H9 (cell line): ENCODE results near the gene GRAMD1B. TPM values are rescaled to one million over a fixed set of nuclear protein-coding genes. Genes with fewer than 3 reads are reported as not detected.

Experiments
- DNase-seq: peaks from one replicate; pipeline ENCODE4 v3.0.0-alpha.2; 2017
- H2AFZ ChIP-seq: one replicate; pipeline ENCODE4 v1.6.1; 2013; ENCODE audit warnings: mild to moderate bottlenecking, low read length, control low read depth, moderate library complexity
- H2AK5ac ChIP-seq: 2 replicates; pipeline ENCODE4 v1.6.1; 2013; ENCODE audit warnings: low read length, control low read depth, mixed read lengths; ENCODE audit not compliant: insufficient read length
- H2BK120ac ChIP-seq: one replicate; pipeline ENCODE4 v1.6.1; 2013; ENCODE audit warnings: low read depth, mild to moderate bottlenecking, low read length, control low read depth, inconsistent platforms; ENCODE audit not compliant: poor library complexity, severe bottlenecking
- H2BK12ac ChIP-seq: 2 replicates; pipeline ENCODE4 v1.6.1; 2013; ENCODE audit warnings: low read length, control low read depth, mixed read lengths, low read depth; ENCODE audit not compliant: insufficient read length
- H2BK15ac ChIP-seq: 2 replicates; pipeline ENCODE4 v1.6.1; 2013; ENCODE audit warnings: low read depth, low read length, control low read depth
- H2BK20ac ChIP-seq: one replicate; pipeline ENCODE4 v1.6.1; 2013; ENCODE audit warnings: low read depth, mild to moderate bottlenecking, low read length, control low read depth, inconsistent platforms; ENCODE audit not compliant: poor library complexity, severe bottlenecking
- H2BK5ac ChIP-seq: 2 replicates; pipeline ENCODE4 v1.6.1; 2013; ENCODE audit warnings: low read length, control low read depth, mixed read lengths; ENCODE audit not compliant: insufficient read length
- H3K14ac ChIP-seq: 2 replicates; pipeline ENCODE4 v1.6.1; 2013; ENCODE audit warnings: low read length, control low read depth; ENCODE audit not compliant: insufficient read depth
- H3K18ac ChIP-seq: 2 replicates; pipeline ENCODE4 v1.6.1; 2013; ENCODE audit warnings: low read depth, mild to moderate bottlenecking, mixed read lengths, low read length, control low read depth; ENCODE audit not compliant: insufficient read length
- H3K23ac ChIP-seq: 2 replicates; pipeline ENCODE4 v1.6.1; 2013; ENCODE audit warnings: low read length, control low read depth, mixed read lengths, low read depth; ENCODE audit not compliant: insufficient read length
- H3K23me2 ChIP-seq: 2 replicates; pipeline ENCODE4 v1.6.1; 2013; ENCODE audit warnings: low read depth, mild to moderate bottlenecking, mixed read lengths, low read length, control low read depth; ENCODE audit not compliant: insufficient read length, poor library complexity, severe bottlenecking
- H3K27ac ChIP-seq: 2 replicates; pipeline ENCODE4 v1.5.1; 2013; ENCODE audit warnings: low read length, control low read depth, mixed read lengths, low read depth; ENCODE audit not compliant: insufficient read length
- H3K27me3 ChIP-seq: 2 replicates; pipeline ENCODE4 v1.6.1; 2013; ENCODE audit warnings: low read length, control low read depth, inconsistent platforms; ENCODE audit not compliant: insufficient read depth
- H3K4ac ChIP-seq: 2 replicates; pipeline ENCODE4 v1.6.1; 2013; ENCODE audit warnings: low read depth, mild to moderate bottlenecking, control low read depth, inconsistent platforms, low read length, moderate library complexity
- H3K4me1 ChIP-seq: 2 replicates; pipeline ENCODE4 v1.6.1; 2013; ENCODE audit warnings: low read length, control low read depth, inconsistent platforms; ENCODE audit not compliant: insufficient read depth
- H3K4me2 ChIP-seq: 2 replicates; pipeline ENCODE4 v1.6.1; 2013; ENCODE audit warnings: low read length, control low read depth, mixed read lengths; ENCODE audit not compliant: insufficient read length, insufficient read depth
- H3K56ac ChIP-seq: 2 replicates; pipeline ENCODE4 v1.6.1; 2013; ENCODE audit warnings: low read depth, mild to moderate bottlenecking, mixed read lengths, low read length, control low read depth; ENCODE audit not compliant: insufficient read length
- H3K79me1 ChIP-seq: 2 replicates; pipeline ENCODE4 v1.6.1; 2013; ENCODE audit warnings: low read depth, mild to moderate bottlenecking, moderate library complexity, low read length, control low read depth, inconsistent platforms; ENCODE audit not compliant: insufficient read depth, poor library complexity, severe bottlenecking
- H3K79me2 ChIP-seq: 2 replicates; pipeline ENCODE4 v1.6.1; 2013; ENCODE audit warnings: low read length, control low read depth, inconsistent platforms; ENCODE audit not compliant: insufficient read depth
- H3K9ac ChIP-seq: 2 replicates; pipeline ENCODE4 v1.6.1; 2013; ENCODE audit warnings: low read length, control low read depth, mixed read lengths; ENCODE audit not compliant: insufficient read length; ENCODE audit errors: extremely low read depth
- H3K9me3 ChIP-seq: one replicate; pipeline ENCODE4 v1.6.1; 2013; ENCODE audit warnings: low read depth, low read length, inconsistent platforms; ENCODE audit not compliant: control insufficient read depth
- H3T11ph ChIP-seq: one replicate; pipeline ENCODE4 v1.6.1; 2013; ENCODE audit warnings: mild to moderate bottlenecking, low read length, control low read depth, inconsistent platforms
- H4K20me1 ChIP-seq: one replicate; pipeline ENCODE4 v1.6.1; 2013; ENCODE audit not compliant: control insufficient read depth, insufficient read length, insufficient read depth
- H4K5ac ChIP-seq: 2 replicates; pipeline ENCODE4 v1.6.1; 2013; ENCODE audit warnings: low read depth, mild to moderate bottlenecking, mixed read lengths, low read length, control low read depth; ENCODE audit not compliant: insufficient read length
- H4K8ac ChIP-seq: replicated peaks from 2 replicates; pipeline ENCODE4 v1.6.1; 2013; ENCODE audit warnings: low read length, control low read depth, mixed read lengths, low read depth; ENCODE audit not compliant: insufficient read length
- H4K91ac ChIP-seq: 2 replicates; pipeline ENCODE4 v1.6.1; 2013; ENCODE audit warnings: low read depth, mild to moderate bottlenecking, moderate library complexity, mixed read lengths, low read length, control low read depth; ENCODE audit not compliant: insufficient read length
- H3K27ac Mint-ChIP-seq, 3 experiments: 2 replicates in 2 of 3; 3 replicates in 1 of 3; pipeline ENCODE4 v1.8.0; 2020 to 2021; ENCODE audit warnings: mixed read lengths in 3 of 3, mild to moderate bottlenecking in 1 of 3, moderate library complexity in 1 of 3
- H3K27me3 Mint-ChIP-seq: 2 replicates; pipeline ENCODE4 v1.8.0; 2021; ENCODE audit warnings: low read depth, mild to moderate bottlenecking, moderate library complexity, mixed read lengths
- H3K36me3 Mint-ChIP-seq, 3 experiments: 2 replicates in 2 of 3; 3 replicates in 1 of 3; pipeline ENCODE4 v1.8.0; 2020 to 2021; ENCODE audit warnings: low read depth in 3 of 3, mixed read lengths in 3 of 3; ENCODE audit not compliant: insufficient read depth in 1 of 3
- H3K4me1 Mint-ChIP-seq, 2 experiments: 2 replicates each; pipeline ENCODE4 v1.8.0; 2020; ENCODE audit warnings: mixed read lengths in 2 of 2
- H3K4me3 Mint-ChIP-seq, 2 experiments: 2 replicates in 1 of 2; 3 replicates in 1 of 2; pipeline ENCODE4 v1.8.0; 2020 to 2021; ENCODE audit warnings: mild to moderate bottlenecking in 2 of 2, mixed read lengths in 2 of 2, moderate library complexity in 1 of 2
- H3K9me3 Mint-ChIP-seq, 2 experiments: 2 replicates in 1 of 2; 3 replicates in 1 of 2; pipeline ENCODE4 v1.8.0; 2020; ENCODE audit warnings: mild to moderate bottlenecking in 2 of 2, mixed read lengths in 2 of 2, moderate library complexity in 1 of 2
- WGBS: extraction: QIAGEN DNeasy Blood & Tissue Kit; methylation state at CpG from one replicate; pipeline ENCODE4 v1.1.7; 2013; ENCODE audit warnings: missing lambda C conversion rate, low lambda C conversion rate, mixed read lengths; ENCODE audit not compliant: insufficient read length; ENCODE audit errors: extremely low coverage; 5-methylcytosine and 5-hydroxymethylcytosine counted together
- total RNA-seq: library from RNA; stranded (reverse); gene quantifications from 2 replicates; pipeline ENCODE4 v1.2.1, GENCODE V29; 2021
- TF ChIP-seq, protein P1 (sequence below): fragments of 200-600 bp; sonication (generic); conservative IDR thresholded peaks from 3 replicates; pipeline ENCODE4 v1.8.0; 2021; ENCODE audit warnings: antibody characterized with exemption, mild to moderate bottlenecking

GRAMD1B gene
- total RNA-seq, 1 experiment from 2014 or later, result 25.9 TPM

DNA sequence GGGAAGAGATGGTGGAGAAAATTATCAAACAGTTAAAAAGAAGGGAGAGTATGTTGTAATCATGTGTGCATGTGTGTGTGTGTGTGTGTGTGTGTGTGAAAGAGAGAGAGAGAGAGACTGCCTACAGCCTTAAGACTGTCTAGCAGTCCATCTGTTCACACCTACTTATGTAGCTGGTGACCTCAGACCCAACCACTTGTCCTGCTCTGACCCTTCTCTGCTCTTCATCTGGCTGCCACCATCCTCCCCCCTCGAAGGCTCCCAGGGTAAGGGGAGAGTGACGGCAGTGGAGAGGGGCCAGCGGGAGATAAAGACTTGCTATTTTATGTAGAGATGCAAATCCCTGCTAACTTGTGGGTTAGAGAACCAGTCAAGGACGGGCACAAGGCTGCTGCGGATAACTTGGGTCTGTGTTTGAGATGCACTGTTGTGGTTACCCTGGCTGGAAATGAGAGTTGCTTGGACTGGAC, 24.9 kb upstream of the GRAMD1B start:
- H4K20me1 ChIP-seq, result no peaks in the 10 kb centered on the region
- H2AFZ ChIP-seq, result no peak overlapping the region
- DNase-seq, result no peak
- H3K27me3 ChIP-seq, result no peaks in the 10 kb centered on the region; the same call in 1 of the 2 replicates
- no peak overlapping the region for H4K8ac ChIP-seq
- Mint-ChIP-seq H3K4me1 (peaks cover 40 to 49% of the 10 kb centered on the region in 2 experiments), H3K27me3 (peaks cover 83% of the 10 kb centered on the region), H3K27ac (no peak overlapping the region), H3K4me3 (no peak overlapping the region; a peak in 1 of 5 replicates), H3K36me3 (no peaks in the 10 kb centered on the region), H3K9me3 (no peaks in the 10 kb centered on the region; a peak in 2 of 5 replicates)
- H2BK120ac ChIP-seq, result no peak overlapping the region
- H3T11ph ChIP-seq, result no peak overlapping the region
- H4K91ac ChIP-seq, result no peak overlapping the region
- H2BK20ac ChIP-seq, result no peak overlapping the region
- H3K79me2 ChIP-seq, result no peaks in the 10 kb centered on the region
- no peak overlapping the region for H3K56ac ChIP-seq
- H4K5ac ChIP-seq, result no peak overlapping the region
- no peak overlapping the region for H3K27ac ChIP-seq
- peaks cover 5% of the 10 kb centered on the region; the same call in 1 of the 2 replicates for H3K4me1 ChIP-seq
- no peak overlapping the region for H3K14ac ChIP-seq
- no peaks in the 10 kb centered on the region for H3K79me1 ChIP-seq
- no peak overlapping the region for H2BK12ac ChIP-seq
- no peak overlapping the region for H3K23ac ChIP-seq
- H2AK5ac ChIP-seq, result no peak overlapping the region
- no peaks in the 10 kb centered on the region for H3K9me3 ChIP-seq
- H3K4me2 ChIP-seq, result no peak overlapping the region
- no peaks in the 10 kb centered on the region for H3K23me2 ChIP-seq
- H3K9ac ChIP-seq, result no peak overlapping the region
- no peak overlapping the region for H3K18ac ChIP-seq
- H3K4ac ChIP-seq, result no peak overlapping the region
- TF ChIP-seq, protein P1, sequence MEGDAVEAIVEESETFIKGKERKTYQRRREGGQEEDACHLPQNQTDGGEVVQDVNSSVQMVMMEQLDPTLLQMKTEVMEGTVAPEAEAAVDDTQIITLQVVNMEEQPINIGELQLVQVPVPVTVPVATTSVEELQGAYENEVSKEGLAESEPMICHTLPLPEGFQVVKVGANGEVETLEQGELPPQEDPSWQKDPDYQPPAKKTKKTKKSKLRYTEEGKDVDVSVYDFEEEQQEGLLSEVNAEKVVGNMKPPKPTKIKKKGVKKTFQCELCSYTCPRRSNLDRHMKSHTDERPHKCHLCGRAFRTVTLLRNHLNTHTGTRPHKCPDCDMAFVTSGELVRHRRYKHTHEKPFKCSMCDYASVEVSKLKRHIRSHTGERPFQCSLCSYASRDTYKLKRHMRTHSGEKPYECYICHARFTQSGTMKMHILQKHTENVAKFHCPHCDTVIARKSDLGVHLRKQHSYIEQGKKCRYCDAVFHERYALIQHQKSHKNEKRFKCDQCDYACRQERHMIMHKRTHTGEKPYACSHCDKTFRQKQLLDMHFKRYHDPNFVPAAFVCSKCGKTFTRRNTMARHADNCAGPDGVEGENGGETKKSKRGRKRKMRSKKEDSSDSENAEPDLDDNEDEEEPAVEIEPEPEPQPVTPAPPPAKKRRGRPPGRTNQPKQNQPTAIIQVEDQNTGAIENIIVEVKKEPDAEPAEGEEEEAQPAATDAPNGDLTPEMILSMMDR, result no peak
- no peak overlapping the region for H2BK15ac ChIP-seq
- no peak overlapping the region for H2BK5ac ChIP-seq
- WGBS, result no CpG with 5 or more reads among the region's 5 CpGs
